ELR (cell line): ENCODE measurements around the gene ADAMTS18.
"Not testable (repeated sequence)": the region's sequence is repeated elsewhere in the genome, so short reads cannot be mapped to it uniquely, and the experiment has no call there.

Experiments
- DNase-seq: peaks from one replicate; pipeline ENCODE4 v3.0.0-alpha.2; 2015; ENCODE audit warnings: low read depth

Gene ADAMTS18, protein sequence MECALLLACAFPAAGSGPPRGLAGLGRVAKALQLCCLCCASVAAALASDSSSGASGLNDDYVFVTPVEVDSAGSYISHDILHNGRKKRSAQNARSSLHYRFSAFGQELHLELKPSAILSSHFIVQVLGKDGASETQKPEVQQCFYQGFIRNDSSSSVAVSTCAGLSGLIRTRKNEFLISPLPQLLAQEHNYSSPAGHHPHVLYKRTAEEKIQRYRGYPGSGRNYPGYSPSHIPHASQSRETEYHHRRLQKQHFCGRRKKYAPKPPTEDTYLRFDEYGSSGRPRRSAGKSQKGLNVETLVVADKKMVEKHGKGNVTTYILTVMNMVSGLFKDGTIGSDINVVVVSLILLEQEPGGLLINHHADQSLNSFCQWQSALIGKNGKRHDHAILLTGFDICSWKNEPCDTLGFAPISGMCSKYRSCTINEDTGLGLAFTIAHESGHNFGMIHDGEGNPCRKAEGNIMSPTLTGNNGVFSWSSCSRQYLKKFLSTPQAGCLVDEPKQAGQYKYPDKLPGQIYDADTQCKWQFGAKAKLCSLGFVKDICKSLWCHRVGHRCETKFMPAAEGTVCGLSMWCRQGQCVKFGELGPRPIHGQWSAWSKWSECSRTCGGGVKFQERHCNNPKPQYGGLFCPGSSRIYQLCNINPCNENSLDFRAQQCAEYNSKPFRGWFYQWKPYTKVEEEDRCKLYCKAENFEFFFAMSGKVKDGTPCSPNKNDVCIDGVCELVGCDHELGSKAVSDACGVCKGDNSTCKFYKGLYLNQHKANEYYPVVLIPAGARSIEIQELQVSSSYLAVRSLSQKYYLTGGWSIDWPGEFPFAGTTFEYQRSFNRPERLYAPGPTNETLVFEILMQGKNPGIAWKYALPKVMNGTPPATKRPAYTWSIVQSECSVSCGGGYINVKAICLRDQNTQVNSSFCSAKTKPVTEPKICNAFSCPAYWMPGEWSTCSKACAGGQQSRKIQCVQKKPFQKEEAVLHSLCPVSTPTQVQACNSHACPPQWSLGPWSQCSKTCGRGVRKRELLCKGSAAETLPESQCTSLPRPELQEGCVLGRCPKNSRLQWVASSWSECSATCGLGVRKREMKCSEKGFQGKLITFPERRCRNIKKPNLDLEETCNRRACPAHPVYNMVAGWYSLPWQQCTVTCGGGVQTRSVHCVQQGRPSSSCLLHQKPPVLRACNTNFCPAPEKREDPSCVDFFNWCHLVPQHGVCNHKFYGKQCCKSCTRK (N-terminal part only)

DNA sequence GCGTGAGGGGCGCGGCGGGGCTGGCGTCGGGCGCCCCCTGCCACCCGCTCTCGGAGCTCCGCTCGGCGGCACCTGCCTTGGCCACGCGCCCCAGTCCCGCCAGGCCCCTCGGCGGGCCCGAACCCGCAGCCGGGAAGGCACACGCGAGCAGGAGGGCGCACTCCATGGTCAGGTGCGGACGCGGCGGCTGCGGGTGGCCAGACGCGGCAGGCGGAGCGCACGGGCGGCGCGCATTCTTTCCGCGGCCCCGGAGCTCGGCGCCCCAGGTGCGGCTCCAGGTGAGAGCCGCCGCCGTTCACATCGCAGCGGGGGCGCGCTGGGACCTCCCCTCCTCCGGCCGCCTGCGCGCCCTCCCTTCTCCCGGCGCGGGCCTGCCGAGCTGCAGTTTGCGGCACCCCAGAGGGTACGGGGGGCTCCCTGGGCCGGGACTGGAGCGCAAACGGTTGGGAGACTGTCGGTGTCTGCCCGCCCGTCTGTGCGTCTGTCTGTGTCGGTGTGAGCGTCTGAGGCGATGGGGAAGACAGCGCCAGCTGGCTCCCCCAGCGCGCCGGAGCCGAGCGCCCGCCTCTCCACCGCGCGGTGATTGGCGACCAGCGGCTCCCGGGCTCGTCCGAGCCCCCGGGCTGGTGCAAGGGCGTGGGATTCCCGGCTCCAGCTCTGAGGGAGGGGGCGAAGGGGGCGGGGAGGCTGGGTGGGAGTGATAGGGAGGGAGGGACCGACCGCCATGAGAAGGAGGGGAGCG lies at the start of gene ADAMTS18:
Gene ADAMTS18 (minus strand): TSS at position 505 of the 742 bp plus-strand sequence. CDS start 339 bp downstream, at position 166.
- no peak for DNase-seq

- DNase-seq, result no peak
These were observed 46.0 kb upstream of the ADAMTS18 start for GRCh38 chr16:77480681-77481315.

- DNase-seq, result no peak
These were observed 37.4 kb upstream of the ADAMTS18 start for GRCh38 chr16:77472262-77472661.

DNA sequence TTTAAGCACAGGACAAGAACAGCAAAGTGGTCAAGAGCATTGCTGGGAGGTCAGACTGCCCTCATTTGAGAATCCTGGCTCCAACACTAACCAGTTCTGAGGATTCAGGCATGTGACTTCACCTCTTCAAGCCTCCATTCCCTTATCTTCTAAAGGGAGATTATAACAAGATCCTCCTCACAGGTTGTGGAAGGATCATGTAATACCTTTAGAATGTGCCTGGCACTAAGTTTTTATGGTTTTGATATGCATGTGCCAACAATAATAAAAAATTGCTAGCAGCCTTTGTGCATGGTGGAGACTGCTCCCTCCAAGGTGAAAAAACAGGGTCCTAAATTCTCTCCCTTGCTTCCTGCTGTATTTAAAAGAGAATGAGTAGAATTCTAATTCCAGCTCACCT lies 36.0 kb upstream of the ADAMTS18 start:
- DNase-seq, result no peak

GRCh38 chr16:77469634-77470033 lies 34.8 kb upstream of the ADAMTS18 start:
- DNase-seq, result no peak

GRCh38 chr16:77468831-77469230 lies 34.0 kb upstream of the ADAMTS18 start:
- no peak for DNase-seq

GRCh38 chr16:77467821-77468335 lies 33.0 kb upstream of the ADAMTS18 start:
- DNase-seq, result no peak

DNA sequence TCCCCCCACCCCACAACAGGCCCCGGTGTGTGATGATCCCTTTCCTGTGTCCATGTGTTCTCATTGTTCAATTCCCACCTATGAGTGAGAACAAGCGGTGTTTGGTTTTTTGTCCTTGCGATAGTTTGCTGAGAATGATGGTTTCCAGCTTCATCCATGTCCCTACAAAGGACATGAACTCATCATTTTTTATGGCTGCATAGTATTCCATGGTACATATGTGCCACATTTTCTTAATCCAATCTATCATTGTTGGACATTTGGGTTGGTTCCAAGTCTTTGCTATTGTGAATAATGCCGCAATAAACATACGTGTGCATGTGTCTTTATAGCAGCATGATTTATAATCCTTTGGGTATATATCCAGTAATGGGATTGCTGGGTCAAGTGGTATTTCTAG lies 28.8 kb upstream of the ADAMTS18 start:
- DNase-seq, result not testable (repeated sequence)

GRCh38 chr16:77462894-77463293 lies 28.1 kb upstream of the ADAMTS18 start:
- DNase-seq, result no peak

DNA sequence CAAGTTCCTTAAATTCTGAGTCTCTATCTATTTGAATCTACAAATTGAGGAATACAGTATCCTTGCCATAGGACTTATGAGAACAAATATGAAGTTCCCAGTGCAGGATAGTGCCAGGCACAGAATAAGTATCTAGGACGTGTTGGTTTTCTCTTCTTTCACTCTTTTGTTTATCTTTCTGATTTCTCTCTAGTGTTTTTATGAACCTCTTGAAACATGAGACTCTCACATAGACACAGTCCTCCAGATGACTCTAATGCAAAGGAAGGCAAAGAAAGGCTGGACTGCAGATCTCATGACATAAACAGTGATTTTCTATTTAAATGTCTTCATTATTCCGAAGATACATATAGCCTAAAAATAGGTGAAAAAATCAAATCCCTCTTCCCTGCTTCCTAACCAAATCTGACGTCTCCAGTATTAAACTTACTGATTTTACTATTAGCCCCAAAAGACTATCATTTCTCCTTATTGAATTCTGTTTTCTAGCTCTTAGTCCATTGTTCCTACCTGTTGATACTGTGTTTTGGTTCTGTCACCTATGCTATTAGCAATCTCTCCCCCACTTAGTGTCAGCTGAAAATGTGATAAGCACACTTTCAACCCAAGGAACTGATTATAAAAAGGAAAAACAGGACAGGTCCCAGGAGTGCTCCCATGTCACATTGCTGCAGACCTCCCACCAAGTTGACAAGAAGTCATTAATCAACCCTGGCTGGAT lies 24.9 kb upstream of the ADAMTS18 start:
- DNase-seq, result no peak

DNA sequence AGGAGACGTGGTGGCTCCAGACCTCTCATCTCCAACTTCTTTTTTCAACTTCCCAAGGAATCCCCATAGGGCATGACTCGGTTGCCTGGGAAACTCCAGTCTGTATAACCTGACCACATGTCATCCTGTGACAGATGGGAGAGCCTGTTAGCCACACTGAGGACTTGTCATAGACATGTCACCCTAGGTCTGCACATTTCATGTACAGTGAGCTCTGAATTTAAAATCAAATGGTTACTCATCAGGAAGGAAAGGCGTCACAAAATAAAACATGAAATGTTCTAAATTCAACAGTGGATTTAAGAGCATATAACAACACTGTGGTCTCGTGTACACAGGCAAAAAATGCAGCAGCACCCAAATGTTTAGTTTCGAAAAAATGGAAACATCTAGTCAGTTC lies 22.2 kb upstream of the ADAMTS18 start:
- DNase-seq, result no peak

- DNase-seq, result no peak
These were observed 17.4 kb upstream of the ADAMTS18 start for GRCh38 chr16:77452243-77452642.

DNA sequence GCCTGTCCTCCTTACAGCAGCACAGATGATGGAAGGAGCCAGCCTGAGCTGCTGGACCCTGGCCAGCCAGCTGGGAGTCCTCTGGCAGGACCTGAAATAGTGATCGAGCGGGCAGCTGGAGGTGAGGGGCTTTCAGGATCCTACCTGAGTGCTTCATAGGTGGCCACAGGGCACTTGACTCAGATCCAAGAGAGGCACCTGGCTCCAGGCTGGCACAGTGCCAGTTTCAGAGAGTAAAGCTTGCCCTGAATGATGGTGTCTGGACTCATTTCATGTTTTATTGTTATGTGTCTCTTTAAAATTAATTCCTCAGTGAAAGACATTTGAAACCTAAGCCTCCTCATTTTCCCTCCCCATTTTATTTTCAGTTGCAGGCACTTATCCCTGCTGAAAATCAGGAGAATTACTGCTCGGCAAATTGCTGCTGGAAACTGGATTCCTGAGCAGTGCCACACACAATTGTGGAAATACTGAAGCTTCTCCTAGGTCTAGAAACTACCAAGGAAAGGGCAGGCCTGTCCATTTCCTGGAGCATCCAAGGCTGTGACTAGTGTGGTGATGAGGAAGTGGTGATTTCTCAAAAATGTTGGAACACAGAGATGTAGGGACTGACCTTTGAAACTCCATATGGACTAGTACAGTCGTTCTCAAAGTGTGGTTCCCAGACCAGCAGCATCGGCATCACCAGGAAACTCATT lies 16.1 kb upstream of the ADAMTS18 start:
- DNase-seq, result no peak

DNA sequence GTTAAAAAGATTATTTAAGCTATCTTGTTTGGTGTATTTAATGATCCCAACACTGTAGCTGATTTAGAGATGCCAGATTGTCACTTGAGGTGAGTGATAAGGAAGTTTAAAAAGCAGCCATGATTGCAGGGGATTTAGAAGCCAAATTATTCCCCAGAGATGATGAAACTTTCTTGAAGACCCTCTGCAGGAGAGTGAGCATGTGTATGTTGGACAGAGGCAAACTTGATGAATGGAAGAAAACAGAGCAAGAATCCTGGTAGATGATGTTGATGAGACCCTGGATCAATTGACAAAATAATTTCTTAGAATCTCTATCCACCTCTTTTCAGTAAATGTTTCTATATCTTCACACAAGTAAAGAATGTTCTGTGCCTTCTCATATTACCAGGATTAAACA lies 14.4 kb upstream of the ADAMTS18 start:
- DNase-seq, result no peak

DNA sequence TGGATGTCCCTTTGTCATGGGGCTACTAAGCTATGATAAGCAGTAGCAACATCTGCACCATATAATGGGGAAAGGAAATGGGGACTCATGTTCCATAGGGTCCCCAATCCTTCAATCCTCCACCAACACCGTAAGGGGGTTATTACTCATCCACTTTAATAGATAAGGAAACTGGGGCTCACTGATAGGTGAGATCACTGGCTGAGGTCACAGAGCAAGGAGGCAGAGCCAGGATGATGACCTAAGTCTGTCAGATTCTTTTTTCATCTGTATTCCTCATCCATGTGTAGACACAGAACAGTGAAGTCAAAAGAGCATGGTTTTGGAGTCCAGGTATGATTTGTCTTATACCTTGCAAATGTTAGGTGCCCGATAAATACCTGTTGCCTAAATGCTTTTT lies 10.5 kb upstream of the ADAMTS18 start:
- DNase-seq, result no peak

DNA sequence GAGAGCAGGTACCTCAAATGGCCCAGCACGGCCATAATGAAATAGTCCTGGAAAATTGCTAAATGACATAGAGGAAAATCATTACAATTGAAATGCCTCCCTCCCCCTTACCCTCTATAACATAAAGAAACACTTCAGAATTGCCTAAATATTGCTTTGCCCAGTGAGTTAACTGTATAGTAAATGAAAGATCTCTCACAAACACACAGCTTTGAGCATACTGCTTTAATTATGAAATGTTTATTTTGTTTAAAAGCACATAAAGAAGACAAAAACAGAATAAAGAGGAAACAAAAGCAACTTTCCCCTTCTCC lies 9.3 kb upstream of the ADAMTS18 start:
- DNase-seq, result no peak

- DNase-seq, result no peak
These were observed 8.7 kb upstream of the ADAMTS18 start for GRCh38 chr16:77443357-77444146.

DNA sequence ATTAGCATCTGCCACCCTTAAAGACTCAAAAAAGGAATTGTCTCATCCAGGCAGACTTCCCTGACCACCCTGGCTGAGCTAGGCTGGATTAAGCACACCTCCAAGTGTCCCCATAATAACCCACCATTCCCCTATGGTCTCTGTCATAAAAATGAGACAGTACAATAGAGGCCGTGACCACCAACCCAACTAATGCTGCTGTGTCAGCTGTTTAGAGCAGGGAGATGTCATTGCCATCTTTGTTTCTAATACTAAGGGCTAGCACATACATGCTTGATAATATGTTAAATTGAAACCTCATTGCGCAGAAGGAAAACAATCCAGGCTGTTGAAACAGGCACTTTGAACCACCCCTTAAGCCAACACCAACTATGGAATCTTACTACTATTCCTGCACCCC lies 7.2 kb upstream of the ADAMTS18 start:
- no peak for DNase-seq

- no peak for DNase-seq
These were observed 4.3 kb upstream of the ADAMTS18 start for GRCh38 chr16:77439106-77439505.
